ENCODE measurements around the gene XYLT1. TPM values are rescaled to one million over a fixed set of nuclear protein-coding genes. Genes with fewer than 3 reads are reported as not detected.
A peak's percentile ranks its signal among the peaks of the same experiment; 100 is the strongest.
"Not testable (repeated sequence)": the region's sequence is repeated elsewhere in the genome, so short reads cannot be mapped to it uniquely, and the experiment has no call there.

The XYLT1 gene
- total and polyA plus RNA-seq, 2 donors: 2.2 to 3.5 TPM

DNA sequence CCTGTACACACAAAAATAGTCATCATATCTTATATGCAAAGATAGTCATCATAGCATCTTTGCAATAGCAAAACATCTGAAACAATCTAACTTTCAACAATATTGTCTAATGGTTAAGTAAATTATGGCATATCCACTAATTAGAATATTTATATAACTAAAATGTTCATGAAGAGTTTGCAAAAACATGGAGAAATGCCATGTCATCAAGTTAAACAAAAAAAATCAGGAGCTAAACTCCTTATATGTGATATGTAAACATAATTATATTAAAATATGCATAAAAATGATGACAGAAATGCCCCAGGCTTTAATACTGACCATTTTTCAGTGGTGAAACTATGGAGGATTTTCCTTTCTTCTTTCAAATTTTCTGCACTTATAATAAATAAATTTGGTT is 22.3 kb upstream of the XYLT1 start:
- DNase-seq (ENCODE audit: low read depth in 6 of 9, low spot score in 9 of 9): no peak
- Histone ChIP-seq H3K9me3 (ENCODE audit: control insufficient read depth in 2 of 2, insufficient read depth in 1 of 2, low read length in 1 of 2) (no peaks in the 10 kb centered on the region), H3K4me3 (ENCODE audit: low read length in 2 of 2) (no peak overlapping the region), H3K27ac (ENCODE audit: low read depth in 1 of 2, low read length in 1 of 2) (no peak overlapping the region), H3K27me3 (ENCODE audit: control insufficient read depth in 2 of 2, insufficient read depth in 1 of 2, low read length in 1 of 2) (no peaks in the 10 kb centered on the region), H3K36me3 (ENCODE audit: control insufficient read depth in 2 of 2, insufficient read depth in 2 of 2, low read length in 1 of 2) (no peaks in the 10 kb centered on the region), H3K4me1 (ENCODE audit: control insufficient read depth in 2 of 2, insufficient read depth in 2 of 2, low read length in 2 of 2) (no peaks in the 10 kb centered on the region)

DNA sequence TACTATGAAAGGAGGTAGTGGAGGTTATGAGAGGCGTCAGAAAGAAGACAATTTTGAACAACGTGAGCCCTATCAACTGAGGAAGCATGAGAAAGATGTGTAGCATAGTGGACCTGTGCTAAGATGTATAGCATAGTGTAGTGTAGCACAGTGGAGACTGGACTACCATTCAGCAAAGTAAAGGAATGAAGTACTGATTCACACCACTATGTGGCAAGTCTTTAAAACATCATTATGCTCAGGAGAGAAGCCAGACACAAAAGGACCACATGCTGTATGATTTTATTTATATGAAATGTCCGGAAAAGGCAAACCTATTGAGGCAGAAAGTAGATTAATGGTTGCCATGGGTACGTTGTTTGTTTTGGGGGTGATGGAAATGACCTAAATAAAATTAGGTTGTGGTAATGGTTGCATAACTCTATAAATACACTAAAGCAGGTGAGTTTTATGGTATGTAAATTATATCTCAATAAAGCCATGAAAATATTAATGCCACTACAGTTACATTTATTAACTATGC is 20.4 kb upstream of the XYLT1 start:
- H3K27ac ChIP-seq (ENCODE audit: low read depth in 1 of 2, low read length in 1 of 2): no peak overlapping the region
- no peaks in the 10 kb centered on the region for H3K27me3 ChIP-seq (ENCODE audit: control insufficient read depth in 2 of 2, insufficient read depth in 1 of 2, low read length in 1 of 2)
- H3K4me3 ChIP-seq (ENCODE audit: low read length in 2 of 2): no peak overlapping the region
- H3K36me3 ChIP-seq (ENCODE audit: control insufficient read depth in 2 of 2, insufficient read depth in 2 of 2, low read length in 1 of 2): no peaks in the 10 kb centered on the region
- no peak for DNase-seq (ENCODE audit: low read depth in 6 of 9, low spot score in 9 of 9)
- WGBS: 94% methylated on average over 4 of the region's 4 CpGs
- H3K9me3 ChIP-seq (ENCODE audit: control insufficient read depth in 2 of 2, insufficient read depth in 1 of 2, low read length in 1 of 2): no peaks in the 10 kb centered on the region
- H3K4me1 ChIP-seq (ENCODE audit: control insufficient read depth in 2 of 2, insufficient read depth in 2 of 2, low read length in 2 of 2): no peaks in the 10 kb centered on the region

GRCh38 chr16:17488506-17488905 is 17.7 kb upstream of the XYLT1 start:
- H3K27ac ChIP-seq (ENCODE audit: low read depth in 1 of 2, low read length in 1 of 2): no peak overlapping the region
- H3K27me3 ChIP-seq (ENCODE audit: control insufficient read depth in 2 of 2, insufficient read depth in 1 of 2, low read length in 1 of 2): no peaks in the 10 kb centered on the region
- H3K36me3 ChIP-seq (ENCODE audit: control insufficient read depth in 2 of 2, insufficient read depth in 2 of 2, low read length in 1 of 2): no peaks in the 10 kb centered on the region
- 95% methylated on average over 2 of the region's 2 CpGs for WGBS
- H3K9me3 ChIP-seq (ENCODE audit: control insufficient read depth in 2 of 2, insufficient read depth in 1 of 2, low read length in 1 of 2): no peaks in the 10 kb centered on the region
- no peaks in the 10 kb centered on the region for H3K4me1 ChIP-seq (ENCODE audit: control insufficient read depth in 2 of 2, insufficient read depth in 2 of 2, low read length in 2 of 2)
- no peak for DNase-seq (ENCODE audit: low read depth in 6 of 9, low spot score in 9 of 9)
- no peak overlapping the region for H3K4me3 ChIP-seq (ENCODE audit: low read length in 2 of 2)

- no peak for DNase-seq (ENCODE audit: low read depth in 6 of 9, low spot score in 9 of 9)
- no peaks in the 10 kb centered on the region for H3K36me3 ChIP-seq (ENCODE audit: control insufficient read depth in 2 of 2, insufficient read depth in 2 of 2, low read length in 1 of 2)
- H3K27me3 ChIP-seq (ENCODE audit: control insufficient read depth in 2 of 2, insufficient read depth in 1 of 2, low read length in 1 of 2): no peaks in the 10 kb centered on the region
- no peaks in the 10 kb centered on the region for H3K9me3 ChIP-seq (ENCODE audit: control insufficient read depth in 2 of 2, insufficient read depth in 1 of 2, low read length in 1 of 2)
- 94% methylated on average over 3 of the region's 3 CpGs for WGBS
- H3K4me1 ChIP-seq (ENCODE audit: control insufficient read depth in 2 of 2, insufficient read depth in 2 of 2, low read length in 2 of 2): no peaks in the 10 kb centered on the region
- no peak overlapping the region for H3K4me3 ChIP-seq (ENCODE audit: low read length in 2 of 2)
- no peak overlapping the region for H3K27ac ChIP-seq (ENCODE audit: low read depth in 1 of 2, low read length in 1 of 2)
Measured at GRCh38 chr16:17483351-17483750, 12.6 kb upstream of the XYLT1 start.

DNA sequence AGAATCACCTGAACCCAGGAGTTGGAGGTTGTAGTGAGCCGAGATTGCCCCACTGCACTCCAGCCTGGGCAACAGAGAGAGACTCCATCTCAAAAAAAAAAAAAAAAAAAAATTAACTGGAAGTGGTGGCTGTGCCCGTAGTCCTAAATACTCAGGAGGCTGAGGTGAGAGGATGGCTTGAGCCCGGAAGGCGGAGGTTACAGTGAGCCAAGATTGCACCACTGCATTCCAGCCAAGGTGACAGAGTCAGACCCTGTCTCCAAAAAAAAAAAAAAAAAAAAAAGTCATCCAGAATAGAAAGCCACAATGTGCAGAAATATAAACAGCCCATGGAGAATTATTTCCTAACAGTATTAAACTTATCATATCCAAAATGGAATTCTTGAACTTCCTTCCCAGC is 11.6 kb upstream of the XYLT1 start:
- not testable (repeated sequence) for DNase-seq (ENCODE audit: low read depth in 6 of 9, low spot score in 9 of 9); H3K9me3 ChIP-seq (ENCODE audit: control insufficient read depth in 2 of 2, insufficient read depth in 1 of 2, low read length in 1 of 2); H3K4me1 ChIP-seq (ENCODE audit: control insufficient read depth in 2 of 2, insufficient read depth in 2 of 2, low read length in 2 of 2); H3K27me3 ChIP-seq (ENCODE audit: control insufficient read depth in 2 of 2, insufficient read depth in 1 of 2, low read length in 1 of 2); H3K27ac ChIP-seq (ENCODE audit: low read depth in 1 of 2, low read length in 1 of 2); H3K36me3 ChIP-seq (ENCODE audit: control insufficient read depth in 2 of 2, insufficient read depth in 2 of 2, low read length in 1 of 2); H3K4me3 ChIP-seq (ENCODE audit: low read length in 2 of 2)
- 97% methylated on average over 4 of the region's 4 CpGs for WGBS

DNA sequence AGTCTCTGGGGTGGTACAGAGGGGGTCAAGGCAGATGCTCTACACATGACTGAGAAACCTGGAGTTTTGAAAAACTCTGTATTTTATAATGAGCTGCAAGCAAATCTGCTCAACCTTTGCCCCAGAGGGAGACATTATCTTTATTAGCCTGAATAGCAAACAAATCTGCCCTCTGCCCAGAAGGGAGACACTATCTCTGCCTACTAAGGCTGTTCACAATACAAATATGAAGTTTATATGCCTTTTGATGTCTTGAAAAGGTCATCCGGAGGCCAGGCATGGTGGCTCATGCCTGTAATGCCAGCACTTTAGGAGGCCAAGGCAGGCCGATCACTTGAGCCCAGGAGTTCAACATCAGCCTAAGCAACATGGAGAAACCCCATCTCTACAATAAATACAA is 11.0 kb upstream of the XYLT1 start:
- Histone ChIP-seq H3K27me3 (ENCODE audit: control insufficient read depth in 2 of 2, insufficient read depth in 1 of 2, low read length in 1 of 2) (no peaks in the 10 kb centered on the region), H3K4me1 (ENCODE audit: control insufficient read depth in 2 of 2, insufficient read depth in 2 of 2, low read length in 2 of 2) (no peaks in the 10 kb centered on the region), H3K9me3 (ENCODE audit: control insufficient read depth in 2 of 2, insufficient read depth in 1 of 2, low read length in 1 of 2) (no peaks in the 10 kb centered on the region), H3K27ac (ENCODE audit: low read depth in 1 of 2, low read length in 1 of 2) (no peak overlapping the region), H3K36me3 (ENCODE audit: control insufficient read depth in 2 of 2, insufficient read depth in 2 of 2, low read length in 1 of 2) (no peaks in the 10 kb centered on the region), H3K4me3 (ENCODE audit: low read length in 2 of 2) (no peak overlapping the region)
- over 99% methylated on average over 2 of the region's 2 CpGs for WGBS
- no peak for DNase-seq (ENCODE audit: low read depth in 6 of 9, low spot score in 9 of 9)

DNA sequence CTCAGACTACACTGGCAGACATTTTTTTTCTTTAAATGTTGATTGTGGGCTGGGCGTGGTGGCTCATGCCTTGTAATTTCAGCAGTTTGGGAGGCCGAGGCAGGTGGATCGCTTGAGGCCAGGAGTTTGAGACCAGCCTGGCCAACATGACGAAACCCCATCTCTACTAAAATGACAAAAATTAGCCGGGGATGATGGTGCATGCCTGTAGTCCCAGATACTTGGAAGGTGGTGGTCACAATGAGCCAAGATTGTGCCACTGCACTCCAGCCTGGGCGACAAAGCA is 6.4 kb upstream of the XYLT1 start:
- H3K27me3 ChIP-seq (ENCODE audit: control insufficient read depth in 2 of 2, insufficient read depth in 1 of 2, low read length in 1 of 2); H3K4me3 ChIP-seq (ENCODE audit: low read length in 2 of 2); H3K27ac ChIP-seq (ENCODE audit: low read depth in 1 of 2, low read length in 1 of 2); H3K36me3 ChIP-seq (ENCODE audit: control insufficient read depth in 2 of 2, insufficient read depth in 2 of 2, low read length in 1 of 2); DNase-seq (ENCODE audit: low read depth in 6 of 9, low spot score in 9 of 9); H3K9me3 ChIP-seq (ENCODE audit: control insufficient read depth in 2 of 2, insufficient read depth in 1 of 2, low read length in 1 of 2): not testable (repeated sequence)
- WGBS: 97% methylated on average over 6 of the region's 6 CpGs
- H3K4me1 ChIP-seq (ENCODE audit: control insufficient read depth in 2 of 2, insufficient read depth in 2 of 2, low read length in 2 of 2): peaks cover 5 to 19% of the 10 kb centered on the region in 2 donors

- Histone ChIP-seq H3K27me3 (ENCODE audit: control insufficient read depth in 2 of 2, insufficient read depth in 1 of 2, low read length in 1 of 2) (peaks cover 0 to 6% of the 10 kb centered on the region in 2 donors), H3K27ac (ENCODE audit: low read depth in 1 of 2, low read length in 1 of 2) (no peak overlapping the region), H3K4me1 (ENCODE audit: control insufficient read depth in 2 of 2, insufficient read depth in 2 of 2, low read length in 2 of 2) (peaks cover 5 to 19% of the 10 kb centered on the region in 2 donors), H3K36me3 (ENCODE audit: control insufficient read depth in 2 of 2, insufficient read depth in 2 of 2, low read length in 1 of 2) (no peaks in the 10 kb centered on the region), H3K4me3 (ENCODE audit: low read length in 2 of 2) (no peak overlapping the region), H3K9me3 (ENCODE audit: control insufficient read depth in 2 of 2, insufficient read depth in 1 of 2, low read length in 1 of 2) (no peaks in the 10 kb centered on the region)
- 39% methylated on average over 11 of the region's 11 CpGs for WGBS
- DNase-seq (ENCODE audit: low read depth in 6 of 9, low spot score in 9 of 9): peak in 4 of 9 donors; percentile 53 to 81 (median 62)
Measured at GRCh38 chr16:17476414-17477259, 5.9 kb upstream of the XYLT1 start.

GRCh38 chr16:17475104-17475503 is 4.3 kb upstream of the XYLT1 start:
- H3K4me3 ChIP-seq (ENCODE audit: low read length in 2 of 2): no peak overlapping the region
- WGBS: 76% methylated on average over 7 of the region's 7 CpGs
- H3K27me3 ChIP-seq (ENCODE audit: control insufficient read depth in 2 of 2, insufficient read depth in 1 of 2, low read length in 1 of 2): peaks cover 0 to 8% of the 10 kb centered on the region in 2 donors
- peaks cover 5 to 27% of the 10 kb centered on the region in 2 donors for H3K4me1 ChIP-seq (ENCODE audit: control insufficient read depth in 2 of 2, insufficient read depth in 2 of 2, low read length in 2 of 2)
- no peak overlapping the region for H3K27ac ChIP-seq (ENCODE audit: low read depth in 1 of 2, low read length in 1 of 2)
- no peaks in the 10 kb centered on the region for H3K9me3 ChIP-seq (ENCODE audit: control insufficient read depth in 2 of 2, insufficient read depth in 1 of 2, low read length in 1 of 2)
- DNase-seq (ENCODE audit: low read depth in 6 of 9, low spot score in 9 of 9): no peak
- no peaks in the 10 kb centered on the region for H3K36me3 ChIP-seq (ENCODE audit: control insufficient read depth in 2 of 2, insufficient read depth in 2 of 2, low read length in 1 of 2)

Data from thymus (tissue), 11 donors.